Activated B cell treated with CpG ODN at 0.5 μM for 24 hours (primary cell): ENCODE results near the gene UBE2K. TPM values are rescaled to one million over a fixed set of nuclear protein-coding genes. Genes with fewer than 3 reads are reported as not detected.
"Not testable (repeated sequence)": the region's sequence is repeated elsewhere in the genome, so short reads cannot be mapped to it uniquely, and the experiment has no call there.

Source experiments
- ATAC-seq: fragments of 200-7000 bp; cut with Tn5 transposase; one replicate; pipeline ENCODE4 v1.10.0; 2021; ENCODE audit warnings: low read depth, mild to moderate bottlenecking, moderate library complexity
- CTCF ChIA-PET: fragments of 350-600 bp; sonication (Branson Sonifier 250); formaldehyde crosslinking; loops from one replicate; lab custom pipeline; 2021; ENCODE audit warnings: antibody characterized with exemption; lab: Charles Lee
- POLR2A ChIA-PET: fragments of 350-600 bp; sonication (Branson Sonifier 250); formaldehyde crosslinking; loops from one replicate; lab custom pipeline; 2021; ENCODE audit warnings: antibody characterized with exemption; lab: Charles Lee
- DNase-seq: peaks from one replicate; pipeline ENCODE4 v3.0.0; 2022
- H3K27ac Mint-ChIP-seq: one replicate; pipeline ENCODE4 v1.8.0; 2020; ENCODE audit warnings: mixed read lengths
- H3K27me3 Mint-ChIP-seq: one replicate; pipeline ENCODE4 v1.8.0; 2021; ENCODE audit warnings: mixed read lengths
- H3K36me3 Mint-ChIP-seq: one replicate; pipeline ENCODE4 v1.8.0; 2021; ENCODE audit warnings: low read depth, mixed read lengths
- H3K4me1 Mint-ChIP-seq: one replicate; pipeline ENCODE4 v1.8.0; 2021; ENCODE audit warnings: mixed read lengths
- H3K4me3 Mint-ChIP-seq: one replicate; pipeline ENCODE4 v1.8.0; 2020; ENCODE audit warnings: mild to moderate bottlenecking, mixed read lengths
- H3K9me3 Mint-ChIP-seq: one replicate; pipeline ENCODE4 v1.8.0; 2020; ENCODE audit warnings: mixed read lengths
- intact Hi-C: fragments of 100-400 bp; cut with micrococcal nuclease; formaldehyde crosslinking; loops from one replicate; pipeline ENCODE4 v1.15.1; 2024
- total RNA-seq: library from RNA; stranded (reverse); gene quantifications from 2 replicates; pipeline ENCODE4 v1.2.3, GENCODE V29; 2022
- TF ChIP-seq, protein P1 (sequence below): fragments of 200-600 bp; IDR thresholded peaks from one replicate; pipeline ENCODE4 v1.8.0; 2022; ENCODE audit warnings: antibody characterized with exemption, mild to moderate bottlenecking

The UBE2K gene
- total RNA-seq, 1 donor from 2014 or later = 54.4 TPM

DNA sequence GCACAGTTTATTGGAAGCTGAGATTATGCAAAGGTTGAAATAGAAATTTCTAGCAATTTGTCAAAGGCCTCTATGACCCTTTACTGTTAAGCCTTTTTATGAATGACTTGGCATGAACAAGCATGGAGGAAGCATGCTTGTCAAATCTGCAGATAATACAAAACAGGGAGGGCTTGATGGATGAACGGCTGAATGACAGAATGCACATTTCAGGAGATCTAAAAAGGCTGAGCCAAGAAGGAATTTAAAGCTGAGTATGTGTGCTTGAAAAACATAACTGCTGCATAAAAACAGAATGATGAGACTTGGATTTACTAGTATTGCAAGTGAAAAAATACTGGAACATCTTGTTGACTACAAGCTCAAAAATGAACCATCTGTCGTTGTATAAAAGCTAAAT is 29.0 kb upstream of the UBE2K start:
- Mint-ChIP-seq H3K4me1 (no peaks in the 10 kb centered on the region), H3K27me3 (no peaks in the 10 kb centered on the region), H3K27ac (no peak overlapping the region), H3K4me3 (no peak overlapping the region), H3K36me3 (no peaks in the 10 kb centered on the region), H3K9me3 (no peaks in the 10 kb centered on the region)
- ATAC-seq (no peak), DNase-seq (no peak)
- intact Hi-C loops = no loop called here
- TF ChIP-seq, protein P1, sequence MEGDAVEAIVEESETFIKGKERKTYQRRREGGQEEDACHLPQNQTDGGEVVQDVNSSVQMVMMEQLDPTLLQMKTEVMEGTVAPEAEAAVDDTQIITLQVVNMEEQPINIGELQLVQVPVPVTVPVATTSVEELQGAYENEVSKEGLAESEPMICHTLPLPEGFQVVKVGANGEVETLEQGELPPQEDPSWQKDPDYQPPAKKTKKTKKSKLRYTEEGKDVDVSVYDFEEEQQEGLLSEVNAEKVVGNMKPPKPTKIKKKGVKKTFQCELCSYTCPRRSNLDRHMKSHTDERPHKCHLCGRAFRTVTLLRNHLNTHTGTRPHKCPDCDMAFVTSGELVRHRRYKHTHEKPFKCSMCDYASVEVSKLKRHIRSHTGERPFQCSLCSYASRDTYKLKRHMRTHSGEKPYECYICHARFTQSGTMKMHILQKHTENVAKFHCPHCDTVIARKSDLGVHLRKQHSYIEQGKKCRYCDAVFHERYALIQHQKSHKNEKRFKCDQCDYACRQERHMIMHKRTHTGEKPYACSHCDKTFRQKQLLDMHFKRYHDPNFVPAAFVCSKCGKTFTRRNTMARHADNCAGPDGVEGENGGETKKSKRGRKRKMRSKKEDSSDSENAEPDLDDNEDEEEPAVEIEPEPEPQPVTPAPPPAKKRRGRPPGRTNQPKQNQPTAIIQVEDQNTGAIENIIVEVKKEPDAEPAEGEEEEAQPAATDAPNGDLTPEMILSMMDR = no peak
- ChIA-PET CTCF (no interaction called here), POLR2A (interaction anchor here (1.3 kb wide), 1 partner anchor 29 kb away, joined by 3 read pairs; the partner anchor contains the start of gene UBE2K)

DNA sequence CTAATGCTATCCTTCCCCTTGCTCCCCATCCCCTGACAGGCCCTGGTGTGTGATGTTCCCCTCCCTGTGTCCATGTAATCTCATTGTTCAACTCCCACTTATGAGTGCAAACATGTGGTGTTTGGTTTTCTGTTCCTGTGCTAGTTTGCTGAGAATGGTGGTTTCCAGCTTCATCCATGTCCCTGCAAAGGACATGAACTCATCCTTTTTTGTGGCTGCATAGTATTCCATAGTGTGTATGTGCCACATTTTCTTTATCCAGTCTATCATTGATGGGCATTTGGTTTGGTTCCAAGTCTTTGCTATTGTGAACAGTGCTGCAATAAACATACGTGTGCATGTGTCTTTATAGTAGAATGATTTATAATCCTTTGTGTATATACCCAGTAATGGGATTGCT is 27.6 kb upstream of the UBE2K start:
- DNase-seq, H3K36me3 Mint-ChIP-seq, H3K27me3 Mint-ChIP-seq, H3K27ac Mint-ChIP-seq, H3K9me3 Mint-ChIP-seq, H3K4me1 Mint-ChIP-seq, H3K4me3 Mint-ChIP-seq, ATAC-seq, CTCF ChIA-PET, intact Hi-C loops: not testable (repeated sequence)
- POLR2A ChIA-PET = interaction anchor here (0.5 kb wide), 1 partner anchor 38 kb away, joined by 3 read pairs; no protein-coding TSS in a partner anchor

DNA sequence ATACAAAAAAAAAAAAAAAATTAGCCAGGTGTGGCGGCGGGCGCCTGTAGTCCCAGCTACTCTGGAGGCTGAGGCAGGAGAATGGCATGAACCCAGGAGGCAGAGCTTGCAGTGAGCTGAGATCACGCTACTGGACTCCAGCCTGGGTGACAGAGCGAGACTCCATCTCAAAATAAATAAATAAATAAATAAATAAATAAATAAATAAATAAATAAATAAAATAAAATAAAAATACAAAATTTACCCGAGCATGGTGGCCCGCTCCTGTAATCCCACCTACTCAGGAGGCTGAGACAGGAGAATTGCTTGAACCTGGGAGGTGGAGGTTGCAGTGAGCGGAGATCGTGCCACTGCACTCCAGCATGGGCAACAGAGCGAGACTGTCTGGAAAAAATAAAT is 22.3 kb upstream of the UBE2K start:
- intact Hi-C loops, ATAC-seq, H3K9me3 Mint-ChIP-seq, DNase-seq, H3K27ac Mint-ChIP-seq, CTCF ChIA-PET, H3K36me3 Mint-ChIP-seq, H3K27me3 Mint-ChIP-seq, H3K4me3 Mint-ChIP-seq: not testable (repeated sequence)
- POLR2A ChIA-PET = interaction anchor here (0.6 kb wide), 1 partner anchor 38 kb away, joined by 3 read pairs; no protein-coding TSS in a partner anchor
- H3K4me1 Mint-ChIP-seq = peaks cover 15% of the 10 kb centered on the region

DNA sequence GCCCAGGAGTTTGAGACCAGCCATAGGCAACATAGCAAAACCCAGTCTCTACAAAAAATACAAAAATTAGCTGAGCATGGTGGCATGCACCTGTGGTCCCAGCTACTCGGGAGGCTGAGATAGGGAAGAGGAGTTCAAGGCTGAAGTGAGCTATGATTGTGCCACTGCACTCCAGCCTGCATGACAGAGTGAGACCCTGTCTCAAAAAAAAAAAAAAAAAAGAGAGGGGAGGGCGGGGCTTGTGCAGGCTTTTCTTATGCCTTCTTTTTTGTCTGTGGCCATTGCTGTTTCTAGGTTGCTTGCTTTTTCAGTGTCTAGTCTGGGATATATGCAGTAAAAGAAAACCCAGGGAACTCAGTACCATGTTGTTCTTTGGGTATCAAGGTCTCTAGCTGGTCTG is 16.9 kb upstream of the UBE2K start:
- CTCF ChIA-PET, intact Hi-C loops, H3K4me3 Mint-ChIP-seq, DNase-seq, H3K36me3 Mint-ChIP-seq, ATAC-seq, H3K27me3 Mint-ChIP-seq, H3K9me3 Mint-ChIP-seq, H3K27ac Mint-ChIP-seq: not testable (repeated sequence)
- POLR2A ChIA-PET = interaction anchor here (0.7 to 1.2 kb wide), 5 partner anchors 8 to 83 kb away, joined by 3 to 6 read pairs (median 5); partner anchors contain the start of gene UBE2K
- H3K4me1 Mint-ChIP-seq = peaks cover 38% of the 10 kb centered on the region

DNA sequence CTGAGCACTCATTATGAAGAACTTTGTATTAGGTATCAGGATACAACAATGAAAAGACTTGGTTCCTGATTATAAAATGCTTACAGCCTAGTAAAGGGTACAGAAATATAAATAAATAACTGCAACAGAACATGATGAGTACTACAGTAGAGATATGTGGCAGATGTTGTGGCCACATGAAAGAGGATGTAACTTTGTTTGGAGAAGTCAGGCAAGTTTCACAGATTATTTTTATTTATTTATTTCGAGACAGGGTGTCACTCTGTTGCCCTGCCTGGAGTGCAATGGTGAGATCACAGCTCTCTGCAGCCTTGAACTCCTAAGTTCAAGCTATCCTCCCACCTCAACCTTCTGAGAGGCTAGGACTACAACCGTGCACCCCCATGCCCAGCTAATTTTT is 15.8 kb upstream of the UBE2K start:
- TF ChIP-seq, protein P1 = no peak
- Mint-ChIP-seq H3K27me3 (no peaks in the 10 kb centered on the region), H3K4me1 (peaks cover 44% of the 10 kb centered on the region), H3K27ac (peak overlapping the region; percentile 76), H3K9me3 (no peaks in the 10 kb centered on the region), H3K36me3 (no peaks in the 10 kb centered on the region), H3K4me3 (peak overlapping the region; percentile 29)
- CTCF ChIA-PET = no interaction called here
- intact Hi-C loops = no loop called here
- ATAC-seq (peak; percentile 67), DNase-seq (no peak)
- POLR2A ChIA-PET = interaction anchor here (0.5 to 0.9 kb wide), 2 partner anchors 44 to 101 kb away, joined by 3 to 5 read pairs; no protein-coding TSS in a partner anchor

DNA sequence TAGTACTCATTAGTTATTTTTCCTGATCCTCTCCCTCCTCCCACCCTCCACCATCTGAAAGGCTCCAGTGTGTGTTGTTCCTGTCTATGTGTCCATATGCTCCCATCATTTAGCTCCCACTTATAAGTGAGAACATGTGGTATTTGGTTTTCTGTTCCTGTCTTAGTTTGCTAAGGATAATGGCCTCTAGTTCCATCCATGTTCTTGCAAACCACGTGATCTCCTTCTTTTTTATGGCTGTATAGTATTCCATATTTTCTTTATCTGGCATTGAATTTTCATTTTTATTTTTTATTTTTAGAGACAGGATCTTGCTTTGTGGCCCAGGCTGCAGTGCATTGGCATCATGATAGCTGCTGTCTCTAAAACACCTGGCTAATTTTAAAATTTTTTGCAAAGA is 11.9 kb upstream of the UBE2K start:
- intact Hi-C loops = no loop called here
- H3K4me3 Mint-ChIP-seq = no peak overlapping the region
- H3K4me1 Mint-ChIP-seq = peaks cover 31% of the 10 kb centered on the region
- ChIA-PET POLR2A (no interaction called here), CTCF (interaction anchor here (0.5 kb wide), 1 partner anchor 103 kb away, joined by 3 read pairs; no protein-coding TSS in a partner anchor)
- DNase-seq (no peak), ATAC-seq (no peak)
- TF ChIP-seq, protein P1 = no peak
- no peaks in the 10 kb centered on the region for H3K9me3 Mint-ChIP-seq
- H3K27ac Mint-ChIP-seq = no peak overlapping the region
- no peaks in the 10 kb centered on the region for H3K36me3 Mint-ChIP-seq
- H3K27me3 Mint-ChIP-seq = no peaks in the 10 kb centered on the region
